Ovary (tissue), 3 donors: ENCODE data around the gene SBF2.

Experiments
- CTCF ChIP-seq, 3 donors: fragments of 450-650 bp in 2 of 3; fragments of 200-600 bp in 1 of 3; IDR thresholded peaks; one replicate each; pipeline versions ENCODE4 v1.5.1 to v1.8.0; 2016 to 2022; ENCODE audit warnings: antibody characterized with exemption in 3 of 3, mild to moderate bottlenecking in 1 of 3
- POLR2A ChIP-seq: fragments of 450-650 bp; IDR thresholded peaks from one replicate; pipeline ENCODE4 v1.6.1; 2017; ENCODE audit warnings: antibody characterized with exemption, mild to moderate bottlenecking, moderate library complexity
- donor health status: DM: no; HTN: no; CAD: no.

- TF ChIP-seq CTCF (IDR thresholded peaks at IDR 0.05) = no peak
- no peak for TF ChIP-seq POLR2A
Observed at GRCh38 chr11:9740202-9740883, 553.7 kb downstream of the SBF2 start.
